Ishikawa (cell line): Measurements from ENCODE around the gene ZNF507.

Experiments used
- CEBPB ChIP-seq: IDR thresholded peaks from 2 replicates; pipeline ENCODE4 v1.6.1; 2012
- CREB1 ChIP-seq: IDR thresholded peaks from 2 replicates; pipeline ENCODE4 v1.6.1; 2012; ENCODE audit warnings: low read depth
- EGR1 ChIP-seq: IDR thresholded peaks from 2 replicates; pipeline ENCODE4 v1.6.1; 2012
- EP300 ChIP-seq: IDR thresholded peaks from 2 replicates; pipeline ENCODE4 v1.6.1; 2012; ENCODE audit warnings: borderline replicate concordance
- FOXM1 ChIP-seq: IDR thresholded peaks from 2 replicates; pipeline ENCODE4 v1.6.1; 2012; ENCODE audit warnings: low read depth, borderline replicate concordance
- NFIC ChIP-seq: IDR thresholded peaks from 2 replicates; pipeline ENCODE4 v1.6.1; 2012
- RAD21 ChIP-seq: IDR thresholded peaks from 2 replicates; pipeline ENCODE4 v1.6.1; 2012; ENCODE audit warnings: low read depth
- TAF1 ChIP-seq: IDR thresholded peaks from 2 replicates; pipeline ENCODE4 v1.6.1; 2012; ENCODE audit warnings: low read depth, mild to moderate bottlenecking
- TCF12 ChIP-seq: IDR thresholded peaks from 2 replicates; pipeline ENCODE4 v1.6.1; 2012; ENCODE audit warnings: low read depth
- TEAD4 ChIP-seq: IDR thresholded peaks from 2 replicates; pipeline ENCODE4 v1.6.1; 2012
- YY1 ChIP-seq: IDR thresholded peaks from 2 replicates; pipeline ENCODE4 v1.6.1; 2012; ENCODE audit warnings: low read depth
- ZBTB7A ChIP-seq: IDR thresholded peaks from 2 replicates; pipeline ENCODE4 v1.6.1; 2012; ENCODE audit warnings: low read depth
- TF ChIP-seq, protein P1 (sequence below): IDR thresholded peaks from 2 replicates; pipeline ENCODE4 v1.6.1; 2012
- TF ChIP-seq, protein P2 (sequence below): IDR thresholded peaks from 2 replicates; pipeline ENCODE4 v1.6.1; 2012; ENCODE audit warnings: low read depth, mild to moderate bottlenecking

DNA sequence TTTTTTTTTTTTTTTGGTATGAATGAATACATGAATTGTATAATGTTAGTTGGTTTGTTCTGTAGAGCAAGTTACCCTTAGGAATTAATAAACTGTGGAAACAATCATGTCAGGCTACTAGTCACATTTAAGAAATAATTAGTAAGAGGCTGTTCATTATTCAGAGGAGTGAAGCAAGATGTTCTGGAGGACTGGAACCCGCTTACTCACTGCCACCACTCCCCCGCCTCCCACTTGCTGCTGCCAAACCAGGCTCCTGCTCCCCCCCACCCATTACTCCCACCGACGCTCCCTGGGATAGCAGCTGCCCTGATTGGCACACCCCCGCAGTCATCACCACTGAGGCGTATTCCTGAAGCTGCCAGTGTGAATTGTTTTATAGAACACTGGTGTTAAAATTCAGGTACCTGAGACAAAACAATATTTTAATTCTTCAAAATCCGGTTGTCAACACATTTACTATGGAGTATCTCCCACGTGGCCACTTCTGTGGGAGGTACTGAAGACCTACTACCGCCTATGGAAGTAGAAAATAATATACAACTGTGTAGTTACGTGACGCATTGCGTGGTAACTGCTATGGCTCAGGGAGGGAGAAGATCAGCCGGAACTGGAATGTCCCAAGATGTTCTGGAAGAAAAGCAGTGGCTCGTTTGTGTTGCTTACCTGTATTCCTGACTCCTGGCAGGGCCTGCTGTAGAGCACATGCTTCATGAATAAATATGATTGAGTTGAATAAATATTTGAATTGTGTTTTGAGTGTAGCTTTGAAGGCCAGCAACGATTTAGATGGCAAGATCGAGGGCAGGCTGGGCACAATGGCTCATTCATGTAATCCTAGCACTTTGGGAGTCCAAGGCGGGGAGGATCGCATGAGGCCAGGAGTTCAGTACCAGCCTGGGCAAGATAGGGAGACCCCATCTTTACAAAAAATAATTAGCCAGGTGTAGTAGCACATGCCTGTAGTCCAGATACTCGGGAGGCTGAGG is 61.9 kb downstream of the ZNF507 start:
- TF ChIP-seq TAF1 = no peak
- TF ChIP-seq EGR1 = no peak
- no peak for TF ChIP-seq FOXM1
- TF ChIP-seq, protein P1, sequence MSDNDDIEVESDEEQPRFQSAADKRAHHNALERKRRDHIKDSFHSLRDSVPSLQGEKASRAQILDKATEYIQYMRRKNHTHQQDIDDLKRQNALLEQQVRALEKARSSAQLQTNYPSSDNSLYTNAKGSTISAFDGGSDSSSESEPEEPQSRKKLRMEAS = no peak
- no peak for TF ChIP-seq CREB1
- no peak for TF ChIP-seq CEBPB
- no peak for TF ChIP-seq YY1
- no peak for TF ChIP-seq RAD21
- no peak for TF ChIP-seq EP300
- no peak for TF ChIP-seq NFIC
- no peak for TF ChIP-seq TCF12
- TF ChIP-seq, protein P2, sequence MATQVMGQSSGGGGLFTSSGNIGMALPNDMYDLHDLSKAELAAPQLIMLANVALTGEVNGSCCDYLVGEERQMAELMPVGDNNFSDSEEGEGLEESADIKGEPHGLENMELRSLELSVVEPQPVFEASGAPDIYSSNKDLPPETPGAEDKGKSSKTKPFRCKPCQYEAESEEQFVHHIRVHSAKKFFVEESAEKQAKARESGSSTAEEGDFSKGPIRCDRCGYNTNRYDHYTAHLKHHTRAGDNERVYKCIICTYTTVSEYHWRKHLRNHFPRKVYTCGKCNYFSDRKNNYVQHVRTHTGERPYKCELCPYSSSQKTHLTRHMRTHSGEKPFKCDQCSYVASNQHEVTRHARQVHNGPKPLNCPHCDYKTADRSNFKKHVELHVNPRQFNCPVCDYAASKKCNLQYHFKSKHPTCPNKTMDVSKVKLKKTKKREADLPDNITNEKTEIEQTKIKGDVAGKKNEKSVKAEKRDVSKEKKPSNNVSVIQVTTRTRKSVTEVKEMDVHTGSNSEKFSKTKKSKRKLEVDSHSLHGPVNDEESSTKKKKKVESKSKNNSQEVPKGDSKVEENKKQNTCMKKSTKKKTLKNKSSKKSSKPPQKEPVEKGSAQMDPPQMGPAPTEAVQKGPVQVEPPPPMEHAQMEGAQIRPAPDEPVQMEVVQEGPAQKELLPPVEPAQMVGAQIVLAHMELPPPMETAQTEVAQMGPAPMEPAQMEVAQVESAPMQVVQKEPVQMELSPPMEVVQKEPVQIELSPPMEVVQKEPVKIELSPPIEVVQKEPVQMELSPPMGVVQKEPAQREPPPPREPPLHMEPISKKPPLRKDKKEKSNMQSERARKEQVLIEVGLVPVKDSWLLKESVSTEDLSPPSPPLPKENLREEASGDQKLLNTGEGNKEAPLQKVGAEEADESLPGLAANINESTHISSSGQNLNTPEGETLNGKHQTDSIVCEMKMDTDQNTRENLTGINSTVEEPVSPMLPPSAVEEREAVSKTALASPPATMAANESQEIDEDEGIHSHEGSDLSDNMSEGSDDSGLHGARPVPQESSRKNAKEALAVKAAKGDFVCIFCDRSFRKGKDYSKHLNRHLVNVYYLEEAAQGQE = no peak
- no peak for TF ChIP-seq ZBTB7A
- TF ChIP-seq TEAD4 = no peak
